ENCODE results near the gene RPS15.

DNA sequence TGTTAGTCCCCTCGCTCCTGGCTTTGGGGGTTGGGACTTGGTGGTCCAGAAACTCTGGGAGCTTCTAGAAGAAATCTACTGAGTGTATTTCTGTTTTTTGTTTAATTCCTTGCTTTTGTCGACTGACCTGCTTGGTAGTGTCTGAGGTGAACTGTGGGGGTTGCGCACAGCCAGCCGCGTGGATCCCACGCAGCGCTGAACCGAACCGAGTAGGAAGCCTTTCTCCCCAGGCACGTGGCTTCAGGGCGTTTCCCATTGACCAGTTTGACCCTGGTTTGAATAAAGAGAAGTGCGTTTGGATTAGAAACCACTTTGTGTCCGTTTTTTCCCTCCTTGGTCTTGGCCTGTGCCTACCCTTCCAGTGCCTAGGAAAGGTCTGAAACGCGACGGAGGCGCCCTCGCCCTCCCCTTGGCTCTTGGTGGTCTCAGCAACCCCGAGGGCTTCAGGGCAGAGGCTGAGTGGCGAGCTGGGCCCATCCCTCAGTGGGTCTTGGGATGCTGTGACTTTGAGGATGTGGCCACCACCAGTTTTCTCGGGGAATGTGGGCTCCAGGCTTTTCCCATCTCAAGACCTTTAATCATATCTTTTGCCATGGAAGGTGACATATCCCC lies 2.7 kb upstream of the RPS15 start:
- TF ChIP-seq, protein P1, sequence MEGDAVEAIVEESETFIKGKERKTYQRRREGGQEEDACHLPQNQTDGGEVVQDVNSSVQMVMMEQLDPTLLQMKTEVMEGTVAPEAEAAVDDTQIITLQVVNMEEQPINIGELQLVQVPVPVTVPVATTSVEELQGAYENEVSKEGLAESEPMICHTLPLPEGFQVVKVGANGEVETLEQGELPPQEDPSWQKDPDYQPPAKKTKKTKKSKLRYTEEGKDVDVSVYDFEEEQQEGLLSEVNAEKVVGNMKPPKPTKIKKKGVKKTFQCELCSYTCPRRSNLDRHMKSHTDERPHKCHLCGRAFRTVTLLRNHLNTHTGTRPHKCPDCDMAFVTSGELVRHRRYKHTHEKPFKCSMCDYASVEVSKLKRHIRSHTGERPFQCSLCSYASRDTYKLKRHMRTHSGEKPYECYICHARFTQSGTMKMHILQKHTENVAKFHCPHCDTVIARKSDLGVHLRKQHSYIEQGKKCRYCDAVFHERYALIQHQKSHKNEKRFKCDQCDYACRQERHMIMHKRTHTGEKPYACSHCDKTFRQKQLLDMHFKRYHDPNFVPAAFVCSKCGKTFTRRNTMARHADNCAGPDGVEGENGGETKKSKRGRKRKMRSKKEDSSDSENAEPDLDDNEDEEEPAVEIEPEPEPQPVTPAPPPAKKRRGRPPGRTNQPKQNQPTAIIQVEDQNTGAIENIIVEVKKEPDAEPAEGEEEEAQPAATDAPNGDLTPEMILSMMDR (IDR thresholded peaks at IDR 0.05; ENCODE audit: insufficient read depth, low read depth, low read length), result no peak
- TF ChIP-seq EZH2 (IDR thresholded peaks at IDR 0.05; ENCODE audit: insufficient read depth, low read length), result no peak
